Gastrocnemius medialis (tissue), 4 donors: ENCODE data around the gene ZNF470. TPM values are rescaled to one million over a fixed set of nuclear protein-coding genes. Genes with fewer than 3 reads are reported as not detected.

Experiments used
- ATAC-seq, 2 donors: fragments of 150-250 bp; one replicate each; pipeline ENCODE4 v1.9.1; 2016
- DNase-seq, 2 donors: peaks; one replicate each; pipeline ENCODE4 v3.0.0-alpha.2; 2019
- H3K27ac ChIP-seq, 4 donors: fragments of 200-600 bp; sonication (generic); 1 replicate in 1 of 4; 2 replicates in 3 of 4; pipeline ENCODE4 v1.5.1; 2016 to 2018; ENCODE audit warnings: mild to moderate bottlenecking in 2 of 4, moderate library complexity in 1 of 4
- H3K27me3 ChIP-seq, 3 donors: fragments of 200-600 bp; sonication (generic) in 2 of 3; 1 replicate in 1 of 3; 2 replicates in 2 of 3; pipeline versions ENCODE4 v1.5.1 to v1.6.0; 2016 to 2019; ENCODE audit warnings: mild to moderate bottlenecking in 1 of 3, moderate library complexity in 1 of 3
- H3K36me3 ChIP-seq, 2 donors: fragments of 200-600 bp; sonication (generic) in 1 of 2; one replicate each; pipeline ENCODE4 v1.5.1; 2017 to 2018
- H3K4me1 ChIP-seq, 2 donors: fragments of 200-600 bp; sonication (generic) in 1 of 2; one replicate each; pipeline ENCODE4 v1.5.1; 2016 to 2017; ENCODE audit warnings: mild to moderate bottlenecking in 2 of 2
- H3K4me3 ChIP-seq, 4 donors: fragments of 200-600 bp; sonication (generic) in 3 of 4; 1 replicate in 1 of 4; 2 replicates in 3 of 4; pipeline ENCODE4 v1.5.1; 2016 to 2019; ENCODE audit warnings: mild to moderate bottlenecking in 2 of 4
- H3K9me3 ChIP-seq, 3 donors: fragments of 200-600 bp; sonication (generic) in 2 of 3; 1 replicate in 1 of 3; 2 replicates in 2 of 3; pipeline ENCODE4 v1.5.1; 2016 to 2019
- CTCF ChIP-seq, 5 experiments: fragments of 450-650 bp in 3 of 5; fragments of 200-600 bp in 2 of 5; sonication (generic) in 2 of 5; IDR thresholded peaks in 4 of 5; conservative IDR thresholded peaks in 1 of 5; 1 replicate in 4 of 5; 2 replicates in 1 of 5; pipeline ENCODE4 v1.5.1; 2016 to 2019; ENCODE audit warnings: antibody characterized with exemption in 5 of 5, mild to moderate bottlenecking in 3 of 5, moderate library complexity in 3 of 5
- POLR2A ChIP-seq, 2 donors: fragments of 450-650 bp; IDR thresholded peaks; one replicate each; pipeline ENCODE4 v1.6.1; 2017; ENCODE audit warnings: antibody characterized with exemption in 2 of 2, mild to moderate bottlenecking in 2 of 2, moderate library complexity in 2 of 2
- in situ Hi-C, 4 donors: fragments of 200-750 bp; cut with MboI; loops; one replicate each; pipeline versions ENCODE4 v1.15.0 to v1.8.0; 2017; ENCODE audit warnings: low sequenced_read_pairs in 4 of 4
- intact Hi-C: fragments of 100-400 bp; cut with DNase I; formaldehyde crosslinking; loops from one replicate; pipeline ENCODE4 v1.15.1; 2023; ENCODE audit warnings: low total_unique reads
- total RNA-seq, 4 donors: library from RNA; depleted of rRNA; stranded (reverse); fragments of >200 nt; gene quantifications; one replicate each; pipeline versions ENCODE4 v1.1.0 to v1.2.3, GENCODE V29; 2016

Gene ZNF470
- total RNA-seq, 4 donors from 2014 or later: 0.32 to 2.0 (median 0.83) TPM

DNA sequence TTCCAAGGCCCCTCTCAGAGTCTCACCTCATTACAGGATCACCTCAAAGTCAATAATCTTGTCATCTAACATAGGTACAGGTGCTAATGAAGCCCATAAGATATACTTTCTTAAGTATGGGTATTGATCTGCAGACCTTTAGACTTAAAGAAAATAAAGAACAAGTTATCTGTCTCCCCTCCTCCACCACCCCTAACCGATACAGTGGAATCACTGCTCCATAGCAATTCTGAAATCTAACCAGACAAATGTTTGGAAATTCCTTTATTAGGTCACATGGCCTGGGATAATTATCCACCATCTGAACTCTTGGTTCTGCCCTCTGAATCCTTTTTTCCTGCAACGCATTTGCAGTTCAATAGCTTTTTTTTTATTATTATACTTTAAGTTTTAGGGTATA, 4.5 kb upstream of the ZNF470 start:
- DNase-seq (no peak), ATAC-seq (no peak)
- TF ChIP-seq POLR2A (IDR thresholded peaks at IDR 0.05): no peak
- no peak for TF ChIP-seq CTCF (IDR thresholded peaks at IDR 0.05 in 4 of 5, conservative IDR thresholded peaks at IDR 0.05 in 1 of 5)
- Histone ChIP-seq H3K4me3 (no peak overlapping the region), H3K4me1 (peaks cover 5 to 7% of the 10 kb centered on the region in 2 donors), H3K9me3 (peaks cover 8 to 67% (median 12%) of the 10 kb centered on the region in 3 donors), H3K36me3 (peaks cover 3 to 42% of the 10 kb centered on the region in 2 donors), H3K27ac (no peak overlapping the region), H3K27me3 (no peaks in the 10 kb centered on the region)
- intact Hi-C loops: no loop called here
- in situ Hi-C loops: no loop called here

DNA sequence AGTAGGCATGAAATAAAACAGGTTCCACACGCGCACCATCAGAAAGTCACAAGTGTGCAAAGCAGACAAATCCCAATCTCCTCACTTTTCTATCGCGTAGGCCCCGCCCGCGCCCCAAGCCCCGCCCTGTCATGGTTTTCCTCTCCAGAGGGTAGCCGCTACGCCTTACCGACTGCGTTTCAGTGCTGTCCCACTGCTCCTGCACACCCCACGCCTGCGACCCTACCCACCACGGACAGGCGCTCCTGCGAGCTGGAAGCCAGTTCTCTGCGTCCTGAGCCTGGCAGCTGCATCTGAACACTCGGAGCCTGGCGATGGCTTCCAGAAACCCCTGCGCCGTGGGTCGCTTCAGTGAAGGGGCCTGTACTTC, 379 bp upstream of the ZNF470 start:
- Histone ChIP-seq H3K36me3 (peaks cover 0 to 76% of the 10 kb centered on the region in 2 donors), H3K4me3 (peak overlapping the region; percentile 80 to 98 (median 85)), H3K27me3 (no peaks in the 10 kb centered on the region), H3K9me3 (peaks cover 0 to 53% (median 0%) of the 10 kb centered on the region in 3 donors), H3K4me1 (peaks cover 13 to 14% of the 10 kb centered on the region in 2 donors), H3K27ac (peak overlapping the region; percentile 83 to 91 (median 86))
- peak in 1 of 2 donors; percentile 19 for DNase-seq
- peak; percentile 42 to 52 for ATAC-seq
- intact Hi-C loops: loop anchor here (1.0 to 5.0 kb wide), 7 partner anchors 28 to 1615 kb away; partner anchors contain the start of genes ZFP28, ZNF274, ZNF471 and ZNF583
- in situ Hi-C loops: no loop called here
- TF ChIP-seq POLR2A (IDR thresholded peaks at IDR 0.05): no peak
- TF ChIP-seq CTCF (IDR thresholded peaks at IDR 0.05 in 4 of 5, conservative IDR thresholded peaks at IDR 0.05 in 1 of 5): no peak

- Histone ChIP-seq H3K4me1 (peaks cover 9% of the 10 kb centered on the region in 2 donors), H3K27me3 (no peaks in the 10 kb centered on the region), H3K27ac (no peak overlapping the region), H3K36me3 (peaks cover 4 to 90% of the 10 kb centered on the region in 2 donors), H3K9me3 (peaks cover 15 to 58% (median 32%) of the 10 kb centered on the region in 3 donors), H3K4me3 (no peak overlapping the region)
- intact Hi-C loops (no loop called here), in situ Hi-C loops (no loop called here)
- TF ChIP-seq CTCF (IDR thresholded peaks at IDR 0.05 in 4 of 5, conservative IDR thresholded peaks at IDR 0.05 in 1 of 5) (no peak), POLR2A (IDR thresholded peaks at IDR 0.05) (no peak)
- ATAC-seq: no peak
- no peak for DNase-seq
These were observed 5.3 kb downstream of the ZNF470 start for GRCh38 chr19:56572589-56572988.

GRCh38 chr19:56573914-56574313, 6.6 kb downstream of the ZNF470 start:
- H3K9me3 ChIP-seq: peaks cover 27 to 71% (median 43%) of the 10 kb centered on the region in 3 donors
- ATAC-seq: no peak
- in situ Hi-C loops: no loop called here

More at GRCh38 chr19:56573914-56574313, 6.6 kb downstream of the ZNF470 start:
- Histone ChIP-seq H3K27me3 (peaks cover 0 to 4% (median 0%) of the 10 kb centered on the region in 3 donors), H3K4me3 (peak overlapping the region in 1 of 4 donors; percentile 34), H3K27ac (no peak overlapping the region), H3K4me1 (no peaks in the 10 kb centered on the region), H3K36me3 (peaks cover 15 to 98% of the 10 kb centered on the region in 2 donors)
- TF ChIP-seq CTCF (IDR thresholded peaks at IDR 0.05 in 4 of 5, conservative IDR thresholded peaks at IDR 0.05 in 1 of 5) (no peak), POLR2A (IDR thresholded peaks at IDR 0.05) (no peak)
- no peak for DNase-seq
- intact Hi-C loops: no loop called here
